Activated CD4-positive, alpha-beta T cell treated with anti-CD3 and anti-CD28 coated beads, Interleukin-2, amount 10 ng/mL, durations not matched to agents 7 days and 5 days (primary cell): ENCODE data around the gene RFC4. TPM values are rescaled to one million over a fixed set of nuclear protein-coding genes. Genes with fewer than 3 reads are reported as not detected.
"Not testable (repeated sequence)": the region's sequence is repeated elsewhere in the genome, so short reads cannot be mapped to it uniquely, and the experiment has no call there.

Source experiments
- CTCF ChIA-PET: fragments of 350-600 bp; sonication (Branson Sonifier 250); formaldehyde crosslinking; loops from one replicate; lab custom pipeline; 2021; ENCODE audit warnings: antibody characterized with exemption; lab: Charles Lee
- POLR2A ChIA-PET: fragments of 350-600 bp; sonication (Branson Sonifier 250); formaldehyde crosslinking; loops from one replicate; lab custom pipeline; 2021; ENCODE audit warnings: antibody characterized with exemption; lab: Charles Lee
- DNase-seq: peaks from one replicate; pipeline ENCODE4 v3.0.0-alpha.2; 2020
- H3K27ac Mint-ChIP-seq: one replicate; pipeline ENCODE4 v1.8.0; 2021; ENCODE audit warnings: mild to moderate bottlenecking, moderate library complexity, mixed read lengths
- H3K27me3 Mint-ChIP-seq: one replicate; pipeline ENCODE4 v1.8.0; 2021; ENCODE audit warnings: mixed read lengths
- H3K36me3 Mint-ChIP-seq: one replicate; pipeline ENCODE4 v1.8.0; 2021; ENCODE audit warnings: low read depth, mixed read lengths
- H3K4me1 Mint-ChIP-seq: one replicate; pipeline ENCODE4 v1.8.0; 2021; ENCODE audit warnings: mixed read lengths
- H3K4me3 Mint-ChIP-seq: one replicate; pipeline ENCODE4 v1.8.0; 2021; ENCODE audit warnings: mild to moderate bottlenecking, moderate library complexity, mixed read lengths
- H3K9me3 Mint-ChIP-seq: one replicate; pipeline ENCODE4 v1.8.0; 2021; ENCODE audit warnings: mixed read lengths
- total RNA-seq, 2 experiments: library from RNA; stranded (reverse); gene quantifications; one replicate each; pipeline ENCODE4 v1.2.3, GENCODE V29; 2021

RFC4 gene
- total RNA-seq, 2 experiments from 2014 or later = 85.5 to 105 TPM

DNA sequence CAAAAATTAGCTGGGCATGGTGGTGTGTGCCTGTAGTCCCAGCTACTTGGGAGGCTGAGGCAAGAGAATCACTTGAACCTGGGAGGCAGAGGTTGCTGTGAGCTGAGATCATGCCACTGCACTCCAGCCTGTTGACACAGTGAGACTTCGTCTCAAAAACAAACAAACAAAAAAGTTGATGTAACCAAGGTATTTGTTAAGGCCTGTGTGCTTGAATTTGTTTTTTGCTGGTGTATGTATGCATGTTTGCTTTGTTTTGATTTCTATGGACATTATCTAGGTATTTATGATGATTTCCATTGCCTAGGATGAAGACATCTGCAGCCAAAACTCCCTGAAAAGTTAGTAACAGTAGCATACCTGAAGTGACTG, 16.1 kb upstream of the RFC4 start:
- not testable (repeated sequence) for H3K9me3 Mint-ChIP-seq, H3K4me3 Mint-ChIP-seq, H3K36me3 Mint-ChIP-seq, H3K27ac Mint-ChIP-seq, H3K27me3 Mint-ChIP-seq, DNase-seq
- H3K4me1 Mint-ChIP-seq = peaks cover 20% of the 10 kb centered on the region
- ChIA-PET POLR2A (interaction anchor here (1.4 kb wide), 1 partner anchor 38 kb away, joined by 4 read pairs; no protein-coding TSS in a partner anchor), CTCF (interaction anchor here (1.1 to 2.3 kb wide), 10 partner anchors 9 to 343 kb away, joined by 3 to 11 read pairs (median 4); no protein-coding TSS in a partner anchor)

DNA sequence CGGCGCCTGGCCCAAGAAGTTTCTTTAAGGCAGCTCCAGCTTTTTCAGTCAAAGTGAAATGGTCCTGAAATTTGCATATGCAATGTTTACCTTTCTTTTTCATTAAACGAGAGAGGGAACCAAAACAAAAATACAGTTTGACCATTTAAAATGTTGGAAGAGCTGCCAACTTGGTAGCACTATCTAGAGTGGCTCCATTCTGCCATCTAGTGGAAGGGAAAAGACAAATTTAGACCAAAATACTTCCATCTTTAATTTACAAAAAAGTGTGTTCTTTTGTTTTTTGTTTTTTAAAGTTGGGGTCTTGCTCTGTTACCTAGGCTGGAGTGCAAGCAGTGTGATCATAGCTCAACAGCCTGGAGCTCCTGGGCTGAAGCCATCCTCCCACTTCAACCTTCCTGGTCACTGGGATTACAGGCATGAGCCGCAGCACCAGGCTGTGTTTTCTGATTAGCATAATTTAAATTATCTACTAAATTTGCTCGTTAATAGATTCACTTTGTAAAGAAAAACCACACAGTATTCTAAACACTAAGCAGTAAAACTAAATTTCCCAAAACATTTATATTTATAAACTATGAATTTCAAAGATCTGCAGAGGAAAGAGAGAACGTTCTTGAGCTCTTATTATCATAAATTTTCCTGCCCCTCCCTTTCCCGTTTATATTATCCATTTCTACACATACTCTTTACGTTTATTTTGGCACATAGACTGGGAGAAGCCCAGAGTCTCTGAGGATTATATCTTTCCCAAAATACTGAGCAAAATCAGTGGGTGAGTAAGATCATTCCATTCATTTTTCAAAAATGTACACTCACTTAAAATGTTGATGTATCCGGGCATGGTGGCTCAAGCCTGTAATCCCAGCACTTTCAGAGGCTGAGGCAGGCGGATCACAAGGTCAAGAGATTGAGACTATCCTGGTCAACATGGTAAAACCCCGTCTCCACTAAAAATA, 15.4 kb upstream of the RFC4 start:
- Mint-ChIP-seq H3K4me3 (no peak overlapping the region), H3K27me3 (peaks cover 8% of the 10 kb centered on the region), H3K9me3 (no peaks in the 10 kb centered on the region), H3K36me3 (no peaks in the 10 kb centered on the region), H3K27ac (no peak overlapping the region), H3K4me1 (peaks cover 18% of the 10 kb centered on the region)
- DNase-seq = peak; percentile 54
- POLR2A ChIA-PET = interaction anchor here (0.5 to 1.4 kb wide), 2 partner anchors 38 to 111 kb away, joined by 4 read pairs; no protein-coding TSS in a partner anchor
- CTCF ChIA-PET = interaction anchor here (1.1 to 2.3 kb wide), 17 partner anchors 9 to 343 kb away, joined by 3 to 11 read pairs (median 4); partner anchors contain the start of gene RPL39L

DNA sequence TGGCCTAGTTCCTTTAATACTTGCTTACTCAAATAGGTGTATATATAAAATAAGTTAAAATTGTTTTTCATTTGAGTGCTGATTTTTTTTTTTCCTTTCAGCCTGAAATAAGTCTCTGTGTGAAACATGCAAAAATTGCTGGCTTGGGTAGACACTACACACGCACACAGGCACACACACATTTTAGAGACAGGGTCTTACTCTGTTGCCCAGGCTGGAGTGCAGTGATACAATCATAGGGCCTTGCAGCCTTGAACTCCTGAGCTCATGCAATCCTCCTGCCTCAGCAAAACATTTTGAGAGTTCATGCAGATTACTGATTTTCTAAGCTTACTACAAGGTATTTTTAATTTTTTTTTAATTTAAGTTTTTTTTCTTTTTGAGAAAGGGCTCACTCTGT, 12.7 kb upstream of the RFC4 start:
- Mint-ChIP-seq H3K4me3 (no peak overlapping the region), H3K9me3 (no peaks in the 10 kb centered on the region), H3K36me3 (no peaks in the 10 kb centered on the region), H3K27me3 (no peaks in the 10 kb centered on the region), H3K4me1 (peaks cover 3% of the 10 kb centered on the region), H3K27ac (no peak overlapping the region)
- CTCF ChIA-PET = interaction anchor here (1.7 kb wide), 1 partner anchor 204 kb away, joined by 3 read pairs; no protein-coding TSS in a partner anchor
- POLR2A ChIA-PET = no interaction called here
- DNase-seq = no peak

DNA sequence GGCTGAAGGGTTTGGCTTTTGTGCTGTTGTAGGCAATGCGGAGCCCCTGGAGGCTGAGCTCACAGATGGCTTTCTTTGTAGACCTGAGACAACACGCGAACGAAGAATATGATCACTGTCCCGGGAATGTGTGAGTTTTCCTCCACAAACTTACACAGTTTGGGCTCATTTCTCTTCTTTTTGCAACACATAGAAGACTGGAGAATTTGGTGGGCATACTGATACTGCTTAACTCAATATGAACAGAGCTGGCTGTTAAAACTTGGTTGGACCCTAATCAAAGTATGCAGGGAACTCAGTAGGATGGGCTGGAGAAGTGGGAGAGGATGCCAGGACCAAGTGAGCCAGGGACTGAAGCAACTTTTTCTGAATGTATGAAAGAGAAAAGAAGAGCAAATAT, 12.2 kb upstream of the RFC4 start:
- Mint-ChIP-seq H3K9me3 (no peaks in the 10 kb centered on the region), H3K27ac (no peak overlapping the region), H3K4me3 (no peak overlapping the region), H3K4me1 (peaks cover 3% of the 10 kb centered on the region), H3K27me3 (no peaks in the 10 kb centered on the region), H3K36me3 (no peaks in the 10 kb centered on the region)
- POLR2A ChIA-PET = no interaction called here
- CTCF ChIA-PET = no interaction called here
- no peak for DNase-seq

DNA sequence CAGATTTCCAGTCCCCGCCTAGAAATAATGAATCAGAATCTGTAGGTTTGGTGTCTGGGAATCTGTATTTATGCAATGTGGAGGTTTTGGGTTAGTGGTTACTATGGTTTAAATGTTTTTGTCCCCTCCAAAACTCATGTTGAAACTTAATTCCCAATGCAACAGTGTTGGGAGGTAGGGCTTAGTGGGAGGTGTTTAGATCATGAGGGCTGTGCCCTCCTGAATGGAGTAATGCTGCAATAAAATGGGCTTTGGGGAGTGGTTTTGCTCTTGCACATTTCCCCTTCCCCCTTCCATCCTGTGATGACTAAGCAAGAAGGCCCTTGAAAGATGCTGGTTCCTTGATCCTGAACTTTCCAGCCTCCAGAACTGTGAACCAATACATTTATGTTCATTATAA, 9.2 kb upstream of the RFC4 start:
- ChIA-PET CTCF (interaction anchor here (0.6 kb wide), 1 partner anchor 9 kb away, joined by 3 read pairs; no protein-coding TSS in a partner anchor), POLR2A (no interaction called here)
- no peak for DNase-seq
- peaks cover 4% of the 10 kb centered on the region for H3K4me1 Mint-ChIP-seq
- H3K27ac Mint-ChIP-seq = no peak overlapping the region
- H3K4me3 Mint-ChIP-seq = no peak overlapping the region
- no peaks in the 10 kb centered on the region for H3K9me3 Mint-ChIP-seq
- peaks cover 2% of the 10 kb centered on the region for H3K27me3 Mint-ChIP-seq
- no peaks in the 10 kb centered on the region for H3K36me3 Mint-ChIP-seq

DNA sequence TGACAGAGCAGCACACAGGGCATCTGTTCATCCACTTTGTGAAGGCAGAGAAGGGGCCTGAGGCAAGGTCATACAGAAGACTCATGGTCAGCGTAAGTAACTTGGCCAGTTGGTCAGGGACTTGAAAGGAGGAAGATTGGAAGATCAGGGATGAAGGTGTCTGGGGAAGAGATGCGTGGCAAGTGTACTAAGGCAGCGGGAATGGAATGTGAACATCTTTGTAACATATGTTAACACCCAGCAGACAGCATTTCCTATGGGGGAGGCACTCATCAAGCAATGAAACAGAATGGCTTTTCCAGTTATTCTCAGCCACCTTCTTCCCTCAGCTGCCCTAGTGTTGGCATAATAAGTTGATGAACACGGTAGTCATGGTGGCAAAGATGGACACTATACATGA, 7.8 kb upstream of the RFC4 start:
- POLR2A ChIA-PET = interaction anchor here (0.6 kb wide), 1 partner anchor 21 kb away, joined by 3 read pairs; no protein-coding TSS in a partner anchor
- CTCF ChIA-PET = interaction anchor here (0.6 to 2.2 kb wide), 3 partner anchors 7 to 414 kb away, joined by 3 to 7 read pairs (median 5); no protein-coding TSS in a partner anchor

DNA sequence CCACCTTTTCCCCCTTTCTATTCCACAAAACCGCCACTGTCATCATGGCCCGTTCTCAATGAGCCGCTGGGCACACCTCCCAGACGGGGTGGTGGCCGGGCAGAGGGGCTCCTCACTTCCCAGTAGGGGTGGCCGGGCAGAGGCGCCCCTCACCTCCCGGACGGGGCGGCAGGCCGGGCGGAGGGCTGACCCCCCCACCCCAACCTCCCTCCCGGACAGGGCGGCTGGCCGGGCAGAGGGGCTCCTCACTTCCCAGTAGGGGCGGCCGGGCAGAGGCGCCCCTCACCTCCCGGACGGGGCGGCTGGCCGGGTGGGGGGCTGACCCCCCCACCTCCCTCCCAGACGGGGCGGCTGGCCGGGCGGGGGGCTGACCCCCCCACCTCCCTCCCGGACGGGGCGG, 5.0 kb upstream of the RFC4 start:
- peaks cover 17% of the 10 kb centered on the region for H3K4me1 Mint-ChIP-seq
- POLR2A ChIA-PET, H3K36me3 Mint-ChIP-seq, CTCF ChIA-PET, DNase-seq, H3K27me3 Mint-ChIP-seq, H3K9me3 Mint-ChIP-seq, H3K27ac Mint-ChIP-seq, H3K4me3 Mint-ChIP-seq: not testable (repeated sequence)

More for the DNA sequence above, 7.8 kb upstream of the RFC4 start:
- Mint-ChIP-seq H3K4me1 (peaks cover 5% of the 10 kb centered on the region), H3K27ac (no peak overlapping the region), H3K4me3 (no peak overlapping the region), H3K36me3 (no peaks in the 10 kb centered on the region), H3K27me3 (peaks cover 2% of the 10 kb centered on the region), H3K9me3 (no peaks in the 10 kb centered on the region)
- no peak for DNase-seq

DNA sequence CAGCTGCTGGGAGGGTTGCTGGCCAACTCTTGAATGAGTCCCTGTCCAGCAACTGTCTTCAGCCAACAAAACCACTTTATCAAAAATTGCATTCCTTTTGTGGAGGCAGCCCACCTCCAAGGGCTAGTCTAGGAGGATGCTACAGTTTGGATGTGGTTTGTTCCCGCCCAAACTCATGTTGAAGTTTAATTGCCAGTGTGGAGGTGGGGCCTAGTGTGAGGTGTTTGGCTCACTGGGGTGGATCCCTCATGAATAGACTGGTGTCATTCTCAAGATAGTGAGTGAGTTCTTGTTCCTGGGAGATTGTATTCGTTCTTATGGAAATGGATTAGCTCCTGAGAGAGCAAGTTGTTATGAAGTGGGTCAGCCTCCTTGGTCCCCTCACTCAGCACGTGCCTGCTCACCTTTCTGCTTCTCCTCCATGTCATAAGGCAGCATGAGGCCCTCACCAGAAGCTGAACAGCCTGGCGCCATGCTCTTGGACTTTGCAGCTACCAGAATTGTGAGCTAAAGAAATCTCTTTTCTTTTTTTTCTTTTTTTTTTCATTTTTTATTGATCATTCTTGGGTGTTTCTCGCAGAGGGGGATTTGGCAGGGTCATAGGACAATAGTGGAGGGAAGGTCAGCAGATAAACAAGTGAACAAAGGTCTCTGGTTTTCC, 4.2 kb upstream of the RFC4 start:
- ChIA-PET POLR2A (no interaction called here), CTCF (interaction anchor here (0.6 to 1.0 kb wide), 3 partner anchors 11 to 204 kb away, joined by 3 to 4 read pairs (median 4); no protein-coding TSS in a partner anchor)
- Mint-ChIP-seq H3K4me1 (peaks cover 20% of the 10 kb centered on the region), H3K27me3 (peaks cover 2% of the 10 kb centered on the region), H3K27ac (no peak overlapping the region), H3K9me3 (no peaks in the 10 kb centered on the region), H3K36me3 (no peaks in the 10 kb centered on the region), H3K4me3 (no peak overlapping the region)
- DNase-seq = no peak

DNA sequence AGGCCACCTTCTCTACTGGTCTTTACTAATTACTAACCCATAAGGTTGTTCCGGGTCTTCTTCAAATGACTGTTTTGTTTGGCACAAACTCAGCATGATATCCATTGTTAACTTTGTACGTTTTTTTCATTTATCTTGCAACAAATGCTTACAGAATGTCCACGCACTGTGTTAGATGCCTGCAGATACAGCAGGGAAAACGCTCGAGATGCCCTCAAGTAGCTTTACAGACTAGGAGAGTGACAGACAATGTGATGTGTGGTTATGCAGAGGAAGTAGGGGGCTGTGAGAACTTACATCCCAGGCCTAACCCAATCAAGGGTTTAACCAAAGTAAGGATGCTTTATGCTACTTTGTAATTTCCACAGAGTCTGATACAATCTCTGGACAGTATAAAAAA, 949 bp upstream of the RFC4 start:
- H3K27ac Mint-ChIP-seq = peak overlapping the region; percentile 98
- no peak for DNase-seq
- peak overlapping the region; percentile 95 for H3K4me3 Mint-ChIP-seq
- POLR2A ChIA-PET = interaction anchor here (1.3 kb wide), 1 partner anchor 24 kb away, joined by 6 read pairs; no protein-coding TSS in a partner anchor
- peaks cover 16% of the 10 kb centered on the region for H3K36me3 Mint-ChIP-seq
- H3K9me3 Mint-ChIP-seq = no peaks in the 10 kb centered on the region
- no peaks in the 10 kb centered on the region for H3K27me3 Mint-ChIP-seq
- CTCF ChIA-PET = interaction anchor here (2.4 kb wide), 1 partner anchor 14 kb away, joined by 11 read pairs; no protein-coding TSS in a partner anchor
- H3K4me1 Mint-ChIP-seq = peaks cover 41% of the 10 kb centered on the region

DNA sequence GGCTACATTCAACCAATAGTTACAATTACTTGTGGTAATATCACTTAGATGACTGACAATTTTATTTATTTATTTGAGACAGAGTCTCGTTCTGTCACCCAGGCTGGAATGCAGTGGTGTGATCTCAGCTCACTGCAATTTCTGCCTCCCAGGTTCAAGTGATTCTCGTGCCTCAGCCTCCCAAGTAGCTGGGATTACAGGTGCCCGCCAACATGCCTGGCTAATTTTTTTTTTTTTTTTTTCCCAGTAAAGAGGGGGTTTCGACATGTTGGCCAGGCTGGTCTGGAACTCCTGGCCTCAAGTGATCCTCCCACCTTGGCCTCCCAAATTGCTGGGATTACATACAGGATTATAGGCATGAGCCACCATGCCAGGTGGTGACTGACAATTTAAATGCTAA, 2.8 kb downstream of the RFC4 start:
- DNase-seq, CTCF ChIA-PET, H3K4me3 Mint-ChIP-seq, H3K9me3 Mint-ChIP-seq, H3K27ac Mint-ChIP-seq, H3K27me3 Mint-ChIP-seq: not testable (repeated sequence)
- H3K36me3 Mint-ChIP-seq = peaks cover 40% of the 10 kb centered on the region
- POLR2A ChIA-PET = interaction anchor here (1.2 kb wide), 1 partner anchor 19 kb away, joined by 3 read pairs; no protein-coding TSS in a partner anchor
- H3K4me1 Mint-ChIP-seq = peaks cover 64% of the 10 kb centered on the region

DNA sequence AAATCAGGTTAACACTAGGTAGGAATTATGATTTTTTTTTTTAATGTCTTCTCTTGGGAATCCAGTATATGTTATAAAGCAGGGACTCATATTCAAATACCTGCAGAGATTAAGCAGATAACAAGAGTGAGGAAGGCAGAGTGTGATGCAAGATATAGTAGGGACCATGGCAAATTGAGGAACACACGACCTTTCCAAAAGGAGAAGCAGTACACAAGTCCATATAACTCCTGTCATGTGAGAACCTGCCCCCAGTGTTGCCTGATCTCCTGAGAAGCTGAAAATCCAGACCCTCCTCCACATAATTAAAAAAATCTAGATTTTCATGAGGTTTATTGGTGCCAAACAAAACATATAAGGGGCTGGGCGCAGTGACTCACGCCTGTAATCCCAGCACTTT, 3.6 kb downstream of the RFC4 start:
- Mint-ChIP-seq H3K27ac (no peak overlapping the region), H3K36me3 (peaks cover 47% of the 10 kb centered on the region), H3K4me3 (no peak overlapping the region), H3K9me3 (no peaks in the 10 kb centered on the region), H3K4me1 (peaks cover 69% of the 10 kb centered on the region), H3K27me3 (no peaks in the 10 kb centered on the region)
- POLR2A ChIA-PET = interaction anchor here (1.2 kb wide), 1 partner anchor 19 kb away, joined by 3 read pairs; no protein-coding TSS in a partner anchor
- CTCF ChIA-PET = interaction anchor here (0.9 to 1.4 kb wide), 3 partner anchors 15 to 188 kb away, joined by 3 to 8 read pairs (median 3); no protein-coding TSS in a partner anchor
- DNase-seq = no peak

DNA sequence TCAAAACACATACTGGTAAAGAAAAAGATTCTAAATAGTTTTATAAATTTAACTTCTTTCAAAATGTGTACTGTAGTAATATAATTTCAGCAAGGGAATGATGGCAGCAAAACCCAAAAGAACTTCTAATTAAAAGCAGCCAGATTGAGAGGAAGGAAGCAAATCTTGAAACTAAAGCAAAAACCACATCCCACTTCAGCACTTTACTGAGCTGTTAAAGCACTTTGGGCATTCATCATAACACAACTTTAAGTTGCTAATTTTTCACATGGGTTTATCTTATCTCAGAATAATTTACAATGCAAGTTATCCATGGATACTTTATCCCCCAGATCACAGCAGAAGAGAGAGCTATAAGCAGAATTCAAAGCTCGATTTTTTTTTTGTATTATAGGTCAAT, 6.0 kb downstream of the RFC4 start:
- H3K4me3 Mint-ChIP-seq = no peak overlapping the region
- H3K36me3 Mint-ChIP-seq = peaks cover 59% of the 10 kb centered on the region
- no peaks in the 10 kb centered on the region for H3K9me3 Mint-ChIP-seq
- peaks cover 61% of the 10 kb centered on the region for H3K4me1 Mint-ChIP-seq
- CTCF ChIA-PET = interaction anchor here (0.9 to 1.9 kb wide), 2 partner anchors 16 to 186 kb away, joined by 3 to 7 read pairs; partner anchors contain the start of gene EIF4A2
- POLR2A ChIA-PET = interaction anchor here (0.7 to 1.0 kb wide), 3 partner anchors 10 to 105 kb away, joined by 4 to 11 read pairs (median 4); partner anchors contain the start of gene EIF4A2
- H3K27me3 Mint-ChIP-seq = no peaks in the 10 kb centered on the region
- no peak for DNase-seq
- H3K27ac Mint-ChIP-seq = peak overlapping the region; percentile 74
